ENCODE results near the gene SNCAIP. TPM values are rescaled to one million over a fixed set of nuclear protein-coding genes. Genes with fewer than 3 reads are reported as not detected.

The SNCAIP gene
- polyA plus RNA-seq, 1 experiment: 12.3 TPM

GRCh38 chr5:122465994-122466393, 154.0 kb downstream of the SNCAIP start:
- POLR2A ChIA-PET: no interaction called here
- DNase-seq (ENCODE audit: low read depth, low spot score): no peak
- CTCF ChIA-PET: no interaction called here
- H3K9me3 ChIP-seq (ENCODE audit: control insufficient read depth, insufficient read depth, low read length): no peaks in the 10 kb centered on the region
- no peaks in the 10 kb centered on the region for H3K27me3 ChIP-seq (ENCODE audit: control insufficient read depth, insufficient read depth, low read length)
- H3K27ac ChIP-seq (ENCODE audit: low read depth, low read length): no peak overlapping the region
- TF ChIP-seq CTCF (IDR thresholded peaks at IDR 0.05; ENCODE audit: low read depth, low read length): no peak
- no peak overlapping the region for H3K4me3 ChIP-seq (ENCODE audit: low read depth, low read length)

GRCh38 chr5:122468351-122469116, 156.5 kb downstream of the SNCAIP start:
- CTCF ChIA-PET: interaction anchor here (0.6 kb wide), 3 partner anchors 28 to 278 kb away, joined by 3 to 5 read pairs (median 4); no protein-coding TSS in a partner anchor
- no peak overlapping the region for H3K27ac ChIP-seq (ENCODE audit: low read depth, low read length)

GRCh38 chr5:122469384-122469919, 157.4 kb downstream of the SNCAIP start:
- TF ChIP-seq CTCF (IDR thresholded peaks at IDR 0.05; ENCODE audit: low read depth, low read length): no peak
- ChIA-PET CTCF (no interaction called here), POLR2A (no interaction called here)

More at GRCh38 chr5:122468351-122469116, 156.5 kb downstream of the SNCAIP start:
- DNase-seq (ENCODE audit: low read depth, low spot score): no peak
- Histone ChIP-seq H3K4me3 (ENCODE audit: low read depth, low read length) (no peak overlapping the region), H3K9me3 (ENCODE audit: control insufficient read depth, insufficient read depth, low read length) (no peaks in the 10 kb centered on the region), H3K27me3 (ENCODE audit: control insufficient read depth, insufficient read depth, low read length) (no peaks in the 10 kb centered on the region)
- POLR2A ChIA-PET: no interaction called here
- peak; percentile 24 for TF ChIP-seq CTCF (IDR thresholded peaks at IDR 0.05; ENCODE audit: low read depth, low read length)

GRCh38 chr5:122470365-122470764, 158.3 kb downstream of the SNCAIP start:
- ChIA-PET CTCF (interaction anchor here (0.5 to 1.5 kb wide), 3 partner anchors 11 to 151 kb away, joined by 3 to 4 read pairs (median 3); no protein-coding TSS in a partner anchor), POLR2A (no interaction called here)
- DNase-seq (ENCODE audit: low read depth, low spot score): no peak
- H3K4me3 ChIP-seq (ENCODE audit: low read depth, low read length): no peak overlapping the region
- no peaks in the 10 kb centered on the region for H3K27me3 ChIP-seq (ENCODE audit: control insufficient read depth, insufficient read depth, low read length)
- no peak for TF ChIP-seq CTCF (IDR thresholded peaks at IDR 0.05; ENCODE audit: low read depth, low read length)
- H3K27ac ChIP-seq (ENCODE audit: low read depth, low read length): no peak overlapping the region
- no peaks in the 10 kb centered on the region for H3K9me3 ChIP-seq (ENCODE audit: control insufficient read depth, insufficient read depth, low read length)

More at GRCh38 chr5:122469384-122469919, 157.4 kb downstream of the SNCAIP start:
- H3K9me3 ChIP-seq (ENCODE audit: control insufficient read depth, insufficient read depth, low read length): no peaks in the 10 kb centered on the region
- no peak for DNase-seq (ENCODE audit: low read depth, low spot score)
- no peak overlapping the region for H3K4me3 ChIP-seq (ENCODE audit: low read depth, low read length)
- no peaks in the 10 kb centered on the region for H3K27me3 ChIP-seq (ENCODE audit: control insufficient read depth, insufficient read depth, low read length)
- no peak overlapping the region for H3K27ac ChIP-seq (ENCODE audit: low read depth, low read length)
